Heart right ventricle (tissue), 16 donors: ENCODE data around the gene RCOR3. TPM values are rescaled to one million over a fixed set of nuclear protein-coding genes. Genes with fewer than 3 reads are reported as not detected.
"Not testable (repeated sequence)": the region's sequence is repeated elsewhere in the genome, so short reads cannot be mapped to it uniquely, and the experiment has no call there.

Experiments used
- ATAC-seq, 8 donors: fragments of 200-7000 bp; cut with Tn5 transposase; one replicate each; pipeline ENCODE4 v1.9.1; 2020; ENCODE audit warnings: mild to moderate bottlenecking in 8 of 8, moderate library complexity in 8 of 8, moderate number of reproducible peaks in 1 of 8
- DNase-seq, 2 donors: peaks; one replicate each; pipeline ENCODE4 v3.0.0-alpha.2; 2020
- H3K27ac ChIP-seq, 10 donors: fragments of 200-600 bp; sonication (generic) in 2 of 10; one replicate each; pipeline versions ENCODE4 v1.5.0 to v1.8.0; 2020 to 2022; ENCODE audit warnings: mild to moderate bottlenecking in 3 of 10
- H3K27me3 ChIP-seq, 7 donors: fragments of 200-600 bp; one replicate each; pipeline ENCODE4 v1.8.0; 2021 to 2022; ENCODE audit warnings: mild to moderate bottlenecking in 2 of 7
- H3K36me3 ChIP-seq, 9 donors: fragments of 200-600 bp; sonication (generic) in 1 of 9; one replicate each; pipeline versions ENCODE4 v1.5.0 to v1.8.0; 2020 to 2022; ENCODE audit warnings: mild to moderate bottlenecking in 2 of 9
- H3K4me1 ChIP-seq, 9 donors: fragments of 200-600 bp; sonication (generic) in 1 of 9; one replicate each; pipeline versions ENCODE4 v1.5.0 to v1.8.0; 2020 to 2022; ENCODE audit warnings: mild to moderate bottlenecking in 4 of 9
- H3K4me3 ChIP-seq, 10 donors: fragments of 200-600 bp; sonication (generic) in 2 of 10; one replicate each; pipeline versions ENCODE4 v1.5.0 to v1.8.0; 2020 to 2022; ENCODE audit warnings: mild to moderate bottlenecking in 7 of 10, moderate library complexity in 2 of 10
- H3K9me3 ChIP-seq, 11 donors: fragments of 200-600 bp in 10 of 11; sonication (generic) in 2 of 11; one replicate each; pipeline versions ENCODE4 v1.5.0 to v1.8.0; 2013 to 2022; ENCODE audit warnings: mild to moderate bottlenecking in 2 of 11, control low read depth in 1 of 11, moderate library complexity in 1 of 11
- CTCF ChIP-seq, 9 donors: fragments of 200-600 bp; sonication (generic) in 2 of 9; IDR thresholded peaks; one replicate each; pipeline versions ENCODE4 v1.5.0 to v1.8.0; 2021 to 2022; ENCODE audit warnings: antibody characterized with exemption in 9 of 9, mild to moderate bottlenecking in 5 of 9, moderate library complexity in 1 of 9
- WGBS, 2 donors: extraction: QIAGEN DNeasy Blood & Tissue Kit; methylation state at CpG; one replicate each; pipeline ENCODE4 v1.1.7; 2013; ENCODE audit warnings: inconsistent platforms in 1 of 2; 5-methylcytosine and 5-hydroxymethylcytosine counted together
- intact Hi-C, 10 donors: fragments of 100-400 bp; cut with DNase I; formaldehyde crosslinking; loops; one replicate each; pipeline versions ENCODE4 v1.11.1 to v1.14.2; 2022
- polyA plus RNA-seq, 2 donors: library from polyadenylated mRNA; stranded (reverse); fragments of 200-250 nt; gene quantifications; one replicate each; pipeline ENCODE4 v1.2.3, GENCODE V29; 2013
- total RNA-seq, 10 donors: library from RNA; stranded (reverse); fragmentation: NEBNext Ultra II Directional in 3 of 10; extraction: Animal tissue kit (Norgen Biotek cat#: 25700) in 3 of 10; gene quantifications; one replicate each; pipeline versions ENCODE4 v1.2.1 to v1.2.4, GENCODE V29; 2021 to 2023
- donor health status: Arrhythmogenic right ventricular cardiomyopathy.
- donor health status: ischemic (EF 13 %, LVEDD 7.1; RV severe dilation, severe dysfunction).
- donor health status: healthy with polysubstance abuse.
- donor health status: DM: no; HTN: yes; CAD: no.
- donor health status: DM: no; HTN: no; CAD: no.
- donor health status: ischemic (EF 25% LVEDD 6.9; RV normal size, moderate dysfunction).
- donor health status: ischemic (EF 25% LVEDD 5.7; RV mildly dilated, moderate dysfunction).
- donor health status: healthy.
- donor health status: DM: yes; HTN: yes; CAD: no.
- donor health status: Ischemic cardiomyopathy.
- donor health status: ischemic (EF 35%, LVEDD 5.7; RV mildly dilated, moderate dysfunction).
- donor health status: nonischemic (EF 11% LVEDD 7.7; RV severe dilation, severe dysfunction).
- donor health status: DM: yes; HTN: yes; CAD: no.
- donor health status: PGD.
- donor health status: ischemic (EF 29% LVEDD 5.4; RV normal size, mild dysfunction).
- donor health status: nonischemic (EF 23%, LVEDD 6.1; RV moderate dilation, normal function).

The RCOR3 gene
- total and polyA plus RNA-seq, 12 donors: 17.7 to 65.5 (median 50.1) TPM

- Histone ChIP-seq H3K4me3 (no peak overlapping the region), H3K4me1 (peaks cover 0 to 5% (median 0%) of the 10 kb centered on the region in 9 donors), H3K27me3 (no peaks in the 10 kb centered on the region), H3K9me3 (no peaks in the 10 kb centered on the region), H3K36me3 (peaks cover 0 to 29% (median 9%) of the 10 kb centered on the region in 9 donors), H3K27ac (no peak overlapping the region)
- TF ChIP-seq CTCF (IDR thresholded peaks at IDR 0.05): no peak
- intact Hi-C loops: loop anchor here in 6 of 10 donors (5.0 to 10.0 kb wide), 6 partner anchors 155 to 335 kb away; no protein-coding TSS in a partner anchor
- no peak for DNase-seq
- ATAC-seq: no peak
Observed at GRCh38 chr1:211319892-211320291, 60.7 kb downstream of the RCOR3 start.

GRCh38 chr1:211320980-211321379 is 61.8 kb downstream of the RCOR3 start:
- no peak for ATAC-seq
- intact Hi-C loops: loop anchor here in 6 of 10 donors (5.0 to 10.0 kb wide), 6 partner anchors 154 to 334 kb away; no protein-coding TSS in a partner anchor
- 90 to 96% methylated on average over 4 of the region's 4 CpGs for WGBS, 2 donors

GRCh38 chr1:211321646-211322045 is 62.5 kb downstream of the RCOR3 start:
- intact Hi-C loops: loop anchor here in 6 of 10 donors (5.0 to 10.0 kb wide), 6 partner anchors 153 to 333 kb away; no protein-coding TSS in a partner anchor
- WGBS, 2 donors: 92 to 96% methylated on average over 7 of the region's 7 CpGs
- H3K4me3 ChIP-seq: not testable (repeated sequence)

More at GRCh38 chr1:211320980-211321379, 61.8 kb downstream of the RCOR3 start:
- peaks cover 0 to 18% (median 4%) of the 10 kb centered on the region in 9 donors for H3K36me3 ChIP-seq
- H3K27me3 ChIP-seq: no peaks in the 10 kb centered on the region
- peaks cover 0 to 8% (median 1%) of the 10 kb centered on the region in 9 donors for H3K4me1 ChIP-seq
- H3K4me3 ChIP-seq: no peak overlapping the region
- TF ChIP-seq CTCF (IDR thresholded peaks at IDR 0.05): no peak
- no peak overlapping the region for H3K27ac ChIP-seq
- DNase-seq: no peak
- no peaks in the 10 kb centered on the region for H3K9me3 ChIP-seq

GRCh38 chr1:211323156-211324063 is 64.2 kb downstream of the RCOR3 start:
- no peak overlapping the region for H3K4me3 ChIP-seq
- TF ChIP-seq CTCF (IDR thresholded peaks at IDR 0.05): peak; percentile 39 to 82 (median 67)
- H3K27ac ChIP-seq: no peak overlapping the region
- peaks cover 0 to 24% (median 14%) of the 10 kb centered on the region in 9 donors for H3K4me1 ChIP-seq
- H3K27me3 ChIP-seq: no peaks in the 10 kb centered on the region
- intact Hi-C loops: loop anchor here in 7 of 10 donors (2.0 to 10.0 kb wide), 7 partner anchors 59 to 331 kb away; no protein-coding TSS in a partner anchor
- H3K9me3 ChIP-seq: no peaks in the 10 kb centered on the region
- ATAC-seq (peak in 4 of 8 donors; percentile 38 to 65 (median 53)), DNase-seq (peak in 1 of 2 donors; percentile 28)
- WGBS, 2 donors: 33 to 38% methylated on average over 9 of the region's 9 CpGs
- no peaks in the 10 kb centered on the region for H3K36me3 ChIP-seq

More at GRCh38 chr1:211321646-211322045, 62.5 kb downstream of the RCOR3 start:
- not testable (repeated sequence) for H3K27ac ChIP-seq, DNase-seq, ATAC-seq, H3K9me3 ChIP-seq, H3K27me3 ChIP-seq
- peaks cover 0 to 11% (median 2%) of the 10 kb centered on the region in 9 donors for H3K36me3 ChIP-seq
- peaks cover 0 to 13% (median 6%) of the 10 kb centered on the region in 9 donors for H3K4me1 ChIP-seq
